HepG2 (cell line): Measurements from ENCODE around the gene ZNF276. TPM values are rescaled to one million over a fixed set of nuclear protein-coding genes. Genes with fewer than 3 reads are reported as not detected.

Experiments
- CBFB ChIP-seq: sonication (generic); formaldehyde crosslinking; IDR thresholded peaks from 2 replicates; pipeline ENCODE4 v1.4.0; 2020; ENCODE audit warnings: missing genetic modification reagents
- FOXA3 ChIP-seq: IDR thresholded peaks from 2 replicates; pipeline ENCODE4 v1.6.1; 2016; ENCODE audit warnings: missing genetic modification reagents, missing compliant biosample characterization
- KDM5A ChIP-seq: fragments of 200-600 bp; sonication (generic); IDR thresholded peaks from 2 replicates; pipeline ENCODE4 v1.7.0; 2018; ENCODE audit warnings: antibody characterized with exemption, mild to moderate bottlenecking, low read length, borderline replicate concordance
- KLF9 ChIP-seq: IDR thresholded peaks from 2 replicates; pipeline ENCODE4 v1.6.1; 2016; ENCODE audit warnings: low read depth
- MLX ChIP-seq: IDR thresholded peaks from 2 replicates; pipeline ENCODE4 v1.6.1; 2016
- PAWR ChIP-seq: sonication (generic); formaldehyde crosslinking; IDR thresholded peaks from 2 replicates; pipeline ENCODE4 v1.4.0; 2020; ENCODE audit warnings: missing genetic modification reagents, mild to moderate bottlenecking, borderline replicate concordance
- PHB2 ChIP-seq: fragments of 450-650 bp; IDR thresholded peaks from 2 replicates; pipeline ENCODE4 v1.6.1; 2018; ENCODE audit not compliant: partially characterized antibody
- POLR2A ChIP-seq, 2 experiments: IDR thresholded peaks; 2 replicates each; pipeline ENCODE4 v1.6.1; 2011; ENCODE audit warnings: low read depth in 2 of 2, low read length in 2 of 2, mild to moderate bottlenecking in 1 of 2, moderate library complexity in 1 of 2; ENCODE audit not compliant: insufficient read depth in 1 of 2
- RAD21 ChIP-seq: fragments of 450-650 bp; formaldehyde crosslinking; IDR thresholded peaks from 2 replicates; pipeline ENCODE4 v1.5.0; 2020; ENCODE audit warnings: mild to moderate bottlenecking
- RAD51 ChIP-seq: fragments of 450-650 bp; IDR thresholded peaks from 2 replicates; pipeline ENCODE4 v1.6.1; 2016; ENCODE audit warnings: borderline replicate concordance
- RBM22 ChIP-seq: fragments of 200-400 bp; formaldehyde crosslinking; optimal IDR thresholded peaks from 2 replicates; pipeline ENCODE3; 2017; ENCODE audit warnings: mild to moderate bottlenecking, low read length, moderate library complexity
- U2AF2 ChIP-seq: fragments of 200-400 bp; formaldehyde crosslinking; IDR thresholded peaks from 2 replicates; pipeline ENCODE4 v1.6.1; 2017; ENCODE audit warnings: low read depth, mild to moderate bottlenecking, low read length
- ZFX ChIP-seq: sonication (generic); formaldehyde crosslinking; IDR thresholded peaks from 2 replicates; pipeline ENCODE4 v1.4.0; 2020; ENCODE audit warnings: mild to moderate bottlenecking, low read depth, missing genetic modification reagents, moderate library complexity
- ZNF547 ChIP-seq: sonication (generic); formaldehyde crosslinking; IDR thresholded peaks from 2 replicates; pipeline ENCODE4 v1.5.1; 2020; ENCODE audit warnings: mild to moderate bottlenecking, missing genetic modification reagents
- ZNF687 ChIP-seq: sonication (generic); formaldehyde crosslinking; IDR thresholded peaks from 2 replicates; pipeline ENCODE4 v1.5.1; 2020; ENCODE audit warnings: mild to moderate bottlenecking, missing genetic modification reagents, moderate library complexity
- ZSCAN22 ChIP-seq: sonication (generic); formaldehyde crosslinking; IDR thresholded peaks from 2 replicates; pipeline ENCODE4 v1.4.0; 2020; ENCODE audit warnings: mild to moderate bottlenecking, missing genetic modification reagents
- ZSCAN29 ChIP-seq: sonication (generic); formaldehyde crosslinking; conservative IDR thresholded peaks from 2 replicates; pipeline ENCODE4 v1.4.0; 2020; ENCODE audit warnings: mild to moderate bottlenecking, missing genetic modification reagents
- polyA plus RNA-seq, 8 experiments: library from polyadenylated mRNA; depleted of rRNA in 3 of 8; stranded (reverse) in 7 of 8; unstranded in 1 of 8; fragments of >200 nt; fragmentation: Illumina TruSeq in 4 of 8; extraction: Trizol in 4 of 8; gene quantifications; 2 replicates each; pipeline versions ENCODE4 v1.2.1 to v1.2.3, GENCODE V29; 2011 to 2016; ENCODE audit warnings: low read depth in 4 of 8, missing spikeins in 1 of 8, mixed read lengths in 1 of 8; ENCODE audit not compliant: insufficient read depth in 1 of 8
- total RNA-seq, 5 experiments: library from RNA; depleted of rRNA; stranded (reverse); fragments of >200 nt; fragmentation: Illumina TruSeq; extraction: Trizol; gene quantifications; 2 replicates each; pipeline ENCODE4 v1.2.3, GENCODE V29; 2016; ENCODE audit warnings: low read depth in 1 of 5
- TF ChIP-seq, protein P1 (sequence below): IDR thresholded peaks from 2 replicates; pipeline ENCODE4 v1.4.0; 2020; ENCODE audit warnings: mild to moderate bottlenecking, missing genetic modification reagents
- TF ChIP-seq, protein P2 (sequence below): IDR thresholded peaks from 2 replicates; pipeline ENCODE4 v1.6.1; 2016
- TF ChIP-seq, protein P3 (sequence below): sonication (generic); formaldehyde crosslinking; IDR thresholded peaks from 2 replicates; pipeline ENCODE4 v1.8.0; 2023; ENCODE audit warnings: mild to moderate bottlenecking, missing genetic modification reagents

The ZNF276 gene
- total and polyA plus RNA-seq, 2 of the 13 experiments (the other 11 are each of a cell fraction or from before 2014, with no cell fraction given), result 17.7 to 18.0 TPM

GRCh38 chr16:89700100-89700648 is 21.2 kb upstream of the ZNF276 start (continued):
- TF ChIP-seq KLF9 (CRISPR knock-in tag) (peak; percentile 87; the same call in 1 of the 2 replicates), U2AF2 (peak; percentile 99), ZSCAN22 (CRISPR knock-in tag) (no peak), RAD21 (peak; percentile 96), RAD51 (peak; percentile 85), CBFB (CRISPR knock-in tag) (peak; percentile 68; the same call in 1 of the 2 replicates), PHB2 (no peak), FOXA3 (CRISPR knock-in tag) (0 out of 2 replicates have a peak, but pooled peaks have one; percentile 48), ZFX (CRISPR knock-in tag) (peak; percentile 54; the same call in 1 of the 2 replicates), ZNF687 (CRISPR knock-in tag) (peak; percentile 74), POLR2A (IDR thresholded peaks at IDR 0.05; ENCODE audit: insufficient read depth in 1 of 2, low read depth in 2 of 2, low read length in 2 of 2) (no peak), RBM22 (peak; percentile 99), MLX (peak; percentile 73), KDM5A (no peak), ZSCAN29 (peak; percentile 96), PAWR (CRISPR knock-in tag) (no peak), ZNF547 (no peak; the same call in 1 of the 2 replicates)
- TF ChIP-seq, protein P1, sequence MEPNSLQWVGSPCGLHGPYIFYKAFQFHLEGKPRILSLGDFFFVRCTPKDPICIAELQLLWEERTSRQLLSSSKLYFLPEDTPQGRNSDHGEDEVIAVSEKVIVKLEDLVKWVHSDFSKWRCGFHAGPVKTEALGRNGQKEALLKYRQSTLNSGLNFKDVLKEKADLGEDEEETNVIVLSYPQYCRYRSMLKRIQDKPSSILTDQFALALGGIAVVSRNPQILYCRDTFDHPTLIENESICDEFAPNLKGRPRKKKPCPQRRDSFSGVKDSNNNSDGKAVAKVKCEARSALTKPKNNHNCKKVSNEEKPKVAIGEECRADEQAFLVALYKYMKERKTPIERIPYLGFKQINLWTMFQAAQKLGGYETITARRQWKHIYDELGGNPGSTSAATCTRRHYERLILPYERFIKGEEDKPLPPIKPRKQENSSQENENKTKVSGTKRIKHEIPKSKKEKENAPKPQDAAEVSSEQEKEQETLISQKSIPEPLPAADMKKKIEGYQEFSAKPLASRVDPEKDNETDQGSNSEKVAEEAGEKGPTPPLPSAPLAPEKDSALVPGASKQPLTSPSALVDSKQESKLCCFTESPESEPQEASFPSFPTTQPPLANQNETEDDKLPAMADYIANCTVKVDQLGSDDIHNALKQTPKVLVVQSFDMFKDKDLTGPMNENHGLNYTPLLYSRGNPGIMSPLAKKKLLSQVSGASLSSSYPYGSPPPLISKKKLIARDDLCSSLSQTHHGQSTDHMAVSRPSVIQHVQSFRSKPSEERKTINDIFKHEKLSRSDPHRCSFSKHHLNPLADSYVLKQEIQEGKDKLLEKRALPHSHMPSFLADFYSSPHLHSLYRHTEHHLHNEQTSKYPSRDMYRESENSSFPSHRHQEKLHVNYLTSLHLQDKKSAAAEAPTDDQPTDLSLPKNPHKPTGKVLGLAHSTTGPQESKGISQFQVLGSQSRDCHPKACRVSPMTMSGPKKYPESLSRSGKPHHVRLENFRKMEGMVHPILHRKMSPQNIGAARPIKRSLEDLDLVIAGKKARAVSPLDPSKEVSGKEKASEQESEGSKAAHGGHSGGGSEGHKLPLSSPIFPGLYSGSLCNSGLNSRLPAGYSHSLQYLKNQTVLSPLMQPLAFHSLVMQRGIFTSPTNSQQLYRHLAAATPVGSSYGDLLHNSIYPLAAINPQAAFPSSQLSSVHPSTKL (CRISPR knock-in tag), result peak; percentile 62
- TF ChIP-seq, protein P2, sequence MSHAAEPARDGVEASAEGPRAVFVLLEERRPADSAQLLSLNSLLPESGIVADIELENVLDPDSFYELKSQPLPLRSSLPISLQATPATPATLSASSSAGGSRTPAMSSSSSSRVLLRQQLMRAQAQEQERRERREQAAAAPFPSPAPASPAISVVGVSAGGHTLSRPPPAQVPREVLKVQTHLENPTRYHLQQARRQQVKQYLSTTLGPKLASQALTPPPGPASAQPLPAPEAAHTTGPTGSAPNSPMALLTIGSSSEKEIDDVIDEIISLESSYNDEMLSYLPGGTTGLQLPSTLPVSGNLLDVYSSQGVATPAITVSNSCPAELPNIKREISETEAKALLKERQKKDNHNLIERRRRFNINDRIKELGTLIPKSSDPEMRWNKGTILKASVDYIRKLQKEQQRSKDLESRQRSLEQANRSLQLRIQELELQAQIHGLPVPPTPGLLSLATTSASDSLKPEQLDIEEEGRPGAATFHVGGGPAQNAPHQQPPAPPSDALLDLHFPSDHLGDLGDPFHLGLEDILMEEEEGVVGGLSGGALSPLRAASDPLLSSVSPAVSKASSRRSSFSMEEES (CRISPR knock-in tag), result peak; percentile 88
- TF ChIP-seq, protein P3, sequence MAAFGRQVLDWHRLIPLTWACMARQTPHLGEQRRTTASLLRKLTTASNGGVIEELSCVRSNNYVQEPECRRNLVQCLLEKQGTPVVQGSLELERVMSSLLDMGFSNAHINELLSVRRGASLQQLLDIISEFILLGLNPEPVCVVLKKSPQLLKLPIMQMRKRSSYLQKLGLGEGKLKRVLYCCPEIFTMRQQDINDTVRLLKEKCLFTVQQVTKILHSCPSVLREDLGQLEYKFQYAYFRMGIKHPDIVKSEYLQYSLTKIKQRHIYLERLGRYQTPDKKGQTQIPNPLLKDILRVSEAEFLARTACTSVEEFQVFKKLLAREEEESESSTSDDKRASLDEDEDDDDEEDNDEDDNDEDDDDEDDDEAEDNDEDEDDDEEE (CRISPR knock-in tag), result 0 out of 2 replicates have a peak, but pooled peaks have one; percentile 22
